ENCODE measurements around the gene FAM236B.
"Not testable (repeated sequence)": the region's sequence is repeated elsewhere in the genome, so short reads cannot be mapped to it uniquely, and the experiment has no call there.

Gene FAM236B

GRCh38 chrX:72782560-72782959 is at the start of gene FAM236B:
Gene FAM236B, minus strand, starts transcription at chrX:72782660. Its CDS starts 100 bp downstream, at chrX:72782560.
- DNase-seq: not testable (repeated sequence)

GRCh38 chrX:72830701-72831100 is 48.2 kb upstream of the FAM236B start:
- not testable (repeated sequence) for DNase-seq

DNA sequence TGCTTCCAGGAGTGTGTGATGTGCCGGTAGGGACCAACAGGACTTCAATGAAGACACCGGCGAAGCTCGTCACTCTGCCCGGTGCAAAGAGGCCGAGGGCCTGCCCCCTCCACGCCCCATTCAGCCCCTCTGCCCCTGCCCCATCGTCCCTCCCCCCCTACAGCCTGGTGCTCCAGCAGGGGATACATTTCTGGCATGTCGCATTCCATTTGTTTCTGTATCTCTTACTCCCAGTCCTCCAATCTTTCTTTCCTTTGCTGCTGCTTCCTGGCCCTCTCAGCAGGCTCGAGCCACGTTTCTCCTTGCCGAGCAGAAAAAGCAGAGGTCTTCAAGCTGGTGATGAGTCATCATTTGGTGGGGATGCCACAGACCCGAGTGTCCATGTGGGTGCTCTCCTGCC is 25.6 kb upstream of the FAM236B start, which contains the start of gene FAM236D:
TSS of gene FAM236D (minus strand) at position 101 of the 400 bp plus-strand sequence. CDS start at position 1, 100 bp downstream.
- not testable (repeated sequence) for DNase-seq

DNA sequence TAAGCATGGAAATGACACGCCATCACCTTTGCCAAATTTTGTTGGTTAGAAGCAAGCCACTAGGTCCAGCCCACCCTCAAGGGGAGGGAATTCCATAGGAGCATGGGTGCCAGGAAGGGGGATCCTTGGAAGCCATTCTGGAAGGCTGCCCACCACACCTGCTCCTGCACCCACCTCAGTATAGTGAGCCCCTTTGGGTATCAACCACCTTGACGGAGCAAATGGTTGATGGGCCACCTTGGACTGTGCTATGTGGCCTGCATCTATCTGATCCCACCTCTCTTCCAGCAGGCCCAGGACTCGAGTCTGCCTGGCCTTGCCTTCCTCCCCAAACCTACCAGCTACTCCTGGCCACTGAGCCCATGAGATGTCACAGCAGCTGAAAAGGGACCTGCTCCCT is 7.9 kb upstream of the FAM236B start:
- not testable (repeated sequence) for DNase-seq

GRCh38 chrX:72788142-72788541 is 5.7 kb upstream of the FAM236B start:
- DNase-seq: not testable (repeated sequence)

GRCh38 chrX:72783964-72784363 is 1.5 kb upstream of the FAM236B start:
- not testable (repeated sequence) for DNase-seq

DNA sequence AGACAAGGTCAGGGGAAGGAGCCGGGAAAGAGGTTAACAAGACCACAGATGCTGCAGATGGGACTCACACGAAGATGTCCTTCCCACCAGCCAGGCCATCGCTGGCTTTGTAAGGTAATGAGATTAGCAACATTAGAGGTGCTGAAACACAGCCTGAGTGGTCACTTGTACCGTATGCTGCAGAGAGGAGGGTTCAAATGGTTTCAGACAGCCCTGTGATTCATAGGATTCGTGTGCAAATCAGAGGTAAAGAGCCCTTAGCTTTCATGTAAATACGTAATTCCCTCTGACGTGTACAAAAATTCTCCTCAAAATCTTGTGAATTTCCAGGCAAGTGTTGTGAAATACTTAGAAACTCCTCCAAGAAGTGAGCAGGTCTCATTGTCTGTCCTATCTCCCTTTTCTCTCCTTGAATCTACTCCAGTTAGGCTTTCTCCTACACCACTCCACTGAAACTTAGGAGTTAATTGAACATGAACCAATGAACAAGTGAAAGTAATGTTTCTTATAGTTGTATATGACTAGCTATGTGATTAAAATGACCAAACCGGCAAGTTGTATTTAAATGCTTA is 991 bp upstream of the FAM236B start:
- DNase-seq: not testable (repeated sequence)

- DNase-seq: not testable (repeated sequence)
Measured at GRCh38 chrX:72778146-72778545, 4.3 kb downstream of the FAM236B start.

DNA sequence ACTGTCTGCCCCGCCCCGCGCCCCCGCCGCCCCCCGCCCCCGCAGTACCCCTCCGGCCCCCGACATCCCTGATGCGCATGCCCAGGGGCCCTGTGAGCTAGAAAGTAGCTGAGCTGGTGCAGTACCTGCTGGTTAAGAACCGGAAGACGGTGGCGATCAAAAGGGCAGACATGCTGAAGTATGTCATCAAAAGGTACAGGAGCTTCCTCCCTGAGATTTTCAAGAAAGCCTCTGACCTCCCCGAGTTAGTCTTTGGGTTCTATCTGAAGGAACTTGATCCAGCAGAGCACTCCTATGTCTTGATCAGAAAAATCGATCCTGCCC is 5.0 kb downstream of the FAM236B start:
- DNase-seq: not testable (repeated sequence)

GRCh38 chrX:72776653-72777466 is 5.6 kb downstream of the FAM236B start, which contains the start of gene DMRTC1B:
Gene DMRTC1B, plus strand, starts transcription at chrX:72776890. Its CDS starts 68,246 bp downstream, at chrX:72845136.
- DNase-seq: not testable (repeated sequence)

GRCh38 chrX:72760454-72760853 is 22.0 kb downstream of the FAM236B start:
- DNase-seq: not testable (repeated sequence)

DNA sequence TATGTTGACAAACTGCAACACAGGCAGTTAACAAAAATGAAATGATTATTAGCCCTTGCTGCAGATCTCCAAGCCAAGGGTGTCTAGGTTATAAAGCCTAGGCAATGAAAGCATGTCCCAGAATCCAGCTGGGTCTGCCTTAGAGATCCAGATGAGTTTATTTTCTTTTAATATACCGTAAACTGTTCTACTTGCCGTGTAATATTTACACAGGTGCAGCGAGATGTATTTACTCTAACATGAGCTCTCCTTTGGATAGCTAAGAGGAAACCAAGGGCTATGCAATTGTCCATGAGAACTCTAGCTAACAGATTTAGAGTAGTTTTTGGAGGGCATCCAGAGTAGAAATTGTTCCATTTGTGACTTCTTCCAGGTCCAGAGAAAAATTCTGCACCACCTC is 33.9 kb downstream of the FAM236B start:
- not testable (repeated sequence) for DNase-seq

DNA sequence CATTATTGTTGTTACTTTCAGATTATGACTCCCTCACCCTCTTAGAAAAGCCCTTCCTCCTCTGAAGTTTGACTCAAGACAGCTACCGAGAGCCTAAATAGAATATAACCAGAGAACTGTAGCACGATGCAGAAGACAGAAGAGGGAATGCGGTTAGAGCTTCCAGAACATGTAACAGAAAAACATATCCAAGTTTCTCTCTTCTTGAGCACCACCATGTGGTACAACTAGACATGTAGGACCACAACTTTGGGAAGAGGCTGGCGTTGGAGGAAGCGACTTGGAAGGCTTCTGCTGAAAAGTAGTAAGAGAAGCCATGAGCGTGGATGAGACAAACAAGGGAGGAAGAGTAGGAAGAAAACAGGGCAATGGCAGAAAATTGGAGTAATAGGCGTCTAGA is 36.9 kb downstream of the FAM236B start:
- not testable (repeated sequence) for DNase-seq

DNA sequence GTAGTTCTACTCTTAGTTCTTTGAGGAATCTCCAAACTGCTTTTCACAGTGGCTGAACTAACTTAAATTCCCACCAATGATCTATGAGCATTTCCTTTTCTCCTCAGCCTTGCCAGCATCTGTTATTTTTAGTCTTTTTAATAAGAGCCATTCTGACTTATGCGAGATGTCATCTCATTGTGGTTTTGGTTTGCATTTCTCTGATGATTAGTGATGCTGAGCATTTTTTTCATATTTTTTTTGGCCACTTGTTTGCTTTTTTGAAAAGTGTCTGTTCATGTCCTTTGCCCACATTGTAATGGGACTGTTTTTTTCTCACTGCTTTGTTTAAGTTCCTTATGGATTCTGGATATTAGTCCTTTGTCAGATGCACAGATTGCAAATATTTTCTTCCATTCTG is 46.9 kb downstream of the FAM236B start:
- DNase-seq: no peak

GRCh38 chrX:72733636-72734035 is 48.8 kb downstream of the FAM236B start:
- not testable (repeated sequence) for DNase-seq

Data from activated effector memory CD4-positive, alpha-beta T cell treated with Interleukin-2 at 50 U/mL for 16 hours (primary cell).